Effector CD4-positive, alpha-beta T cell (primary cell): Measurements from ENCODE around the gene CKMT2.
"Not testable (repeated sequence)": the region's sequence is repeated elsewhere in the genome, so short reads cannot be mapped to it uniquely, and the experiment has no call there.

Source experiments
- DNase-seq: peaks from one replicate; pipeline ENCODE4 v3.0.0-alpha.2; 2020

CKMT2 gene

DNA sequence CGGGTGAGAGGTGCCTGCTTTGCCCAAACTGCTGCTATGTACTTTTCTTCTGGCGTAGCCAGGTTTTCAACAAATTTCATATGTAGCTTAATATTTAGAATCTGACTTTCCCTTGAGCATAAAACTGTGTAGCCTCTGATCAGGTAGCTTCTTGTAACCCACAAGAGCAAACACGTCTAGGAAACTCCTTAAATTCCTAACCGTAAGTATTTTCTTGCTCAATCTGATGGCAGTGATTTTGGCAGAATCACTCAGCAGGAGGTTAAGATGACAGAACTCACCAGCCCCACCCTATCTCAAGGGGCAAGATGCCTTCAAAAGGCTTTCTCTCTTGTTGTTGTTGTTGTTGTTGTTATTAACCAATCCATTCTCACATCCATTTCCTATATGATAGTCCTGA, 20.8 kb downstream of the CKMT2 start:
- no peak for DNase-seq

- no peak for DNase-seq
These were observed 21.9 kb downstream of the CKMT2 start for GRCh38 chr5:81254886-81255559.

GRCh38 chr5:81256766-81257165, 23.6 kb downstream of the CKMT2 start:
- no peak for DNase-seq

DNA sequence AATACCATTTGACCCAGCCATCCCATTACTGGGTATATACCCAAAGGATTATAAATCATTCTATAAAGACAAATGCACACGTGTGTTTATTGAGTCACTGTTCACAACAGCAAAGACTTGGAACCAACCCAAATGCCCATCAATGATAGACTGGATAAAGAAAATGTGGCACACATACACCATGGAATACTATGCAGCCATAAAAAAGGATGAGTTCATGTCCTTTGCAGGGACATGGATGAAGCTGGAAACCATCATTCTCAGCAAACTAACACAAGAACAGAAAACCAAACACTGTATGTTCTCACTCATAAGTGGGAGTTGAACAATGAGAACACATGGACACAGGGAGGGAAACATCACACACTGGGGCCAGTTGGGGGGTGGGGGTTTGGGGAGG, 29.7 kb downstream of the CKMT2 start:
- not testable (repeated sequence) for DNase-seq

DNA sequence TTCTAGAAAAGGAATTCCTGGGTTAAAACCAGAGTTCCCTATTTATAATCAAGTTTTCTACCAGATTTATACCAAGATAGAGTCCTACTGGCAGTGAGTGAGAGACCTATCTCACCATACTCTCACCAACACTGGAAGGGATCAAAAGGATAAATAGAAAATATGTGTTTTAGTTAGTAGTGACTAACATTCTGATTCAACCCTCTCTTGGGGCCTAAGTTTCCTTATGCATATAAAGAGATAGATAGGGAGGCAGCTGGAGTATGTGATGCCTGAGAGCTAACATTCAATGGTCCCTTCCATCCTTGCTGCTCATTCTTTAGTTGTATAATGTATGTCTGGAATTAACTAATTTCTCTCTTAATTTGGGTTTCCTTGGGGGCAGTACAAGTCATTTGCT, 32.0 kb downstream of the CKMT2 start:
- no peak for DNase-seq

- DNase-seq = no peak
These were observed 35.5 kb downstream of the CKMT2 start for GRCh38 chr5:81268521-81269196.

DNA sequence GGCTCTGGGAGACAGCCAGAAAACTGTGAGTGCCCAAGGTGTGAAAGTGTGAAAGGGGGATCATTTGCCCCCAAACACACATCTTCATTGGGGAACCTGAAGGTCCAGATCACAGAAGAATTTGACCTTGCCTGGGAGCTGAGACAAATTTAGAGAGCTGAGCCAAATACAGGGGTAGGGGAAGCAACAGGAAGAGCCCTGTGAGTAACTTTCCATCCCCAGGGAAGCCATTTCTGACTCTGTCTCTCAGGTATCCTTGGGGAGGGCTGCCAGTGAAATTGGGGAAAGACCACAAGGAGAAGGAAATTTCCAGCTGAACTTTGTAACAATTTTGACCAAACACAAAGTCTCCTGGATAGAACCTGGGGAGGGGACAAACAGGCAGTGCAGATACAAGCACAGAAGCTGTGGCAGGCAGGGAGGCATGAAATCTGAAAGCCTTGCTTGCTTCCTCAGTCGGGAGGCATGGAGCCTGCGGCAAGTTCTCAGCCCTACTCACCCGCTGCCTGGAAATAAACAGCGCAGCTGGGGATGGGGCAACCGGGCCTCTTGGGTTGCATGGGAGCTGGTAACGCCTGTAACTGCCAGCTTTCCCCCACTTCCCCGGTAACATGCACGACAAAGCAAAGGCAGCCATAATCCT, 36.8 kb downstream of the CKMT2 start:
- no peak for DNase-seq

DNA sequence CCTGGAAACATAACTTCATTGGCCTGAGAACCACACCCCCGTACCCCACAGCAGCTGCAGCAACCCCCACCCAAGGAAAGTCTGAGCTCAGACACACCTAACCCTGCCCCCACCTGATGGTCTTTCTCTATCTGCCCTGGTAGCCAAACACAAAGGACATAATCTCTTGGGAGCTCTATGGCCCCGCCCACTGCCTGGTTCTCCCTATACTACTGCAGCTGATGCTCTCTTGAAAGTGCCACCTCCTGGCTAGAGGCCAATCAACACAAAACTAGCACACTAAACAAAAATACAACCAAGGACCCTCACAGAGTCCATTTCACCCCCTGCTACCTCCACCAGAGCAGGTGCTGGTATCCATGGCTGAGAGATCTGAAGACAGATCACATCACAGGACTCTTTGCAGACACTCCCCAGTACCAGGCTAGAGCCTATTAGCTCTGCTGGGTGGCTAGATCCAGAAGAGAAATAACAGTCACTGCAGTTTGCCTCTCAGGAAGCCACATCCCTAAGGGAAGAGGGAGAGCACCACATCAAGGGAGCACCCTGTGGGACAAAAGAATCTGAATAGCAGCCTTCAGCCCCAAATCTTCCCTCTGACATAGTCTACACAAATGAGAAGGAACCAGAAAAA, 37.4 kb downstream of the CKMT2 start:
- DNase-seq = not testable (repeated sequence)

GRCh38 chr5:81283976-81284375, 50.9 kb downstream of the CKMT2 start:
- DNase-seq = no peak

GRCh38 chr5:81286059-81286617, 53.0 kb downstream of the CKMT2 start:
- DNase-seq = no peak

DNA sequence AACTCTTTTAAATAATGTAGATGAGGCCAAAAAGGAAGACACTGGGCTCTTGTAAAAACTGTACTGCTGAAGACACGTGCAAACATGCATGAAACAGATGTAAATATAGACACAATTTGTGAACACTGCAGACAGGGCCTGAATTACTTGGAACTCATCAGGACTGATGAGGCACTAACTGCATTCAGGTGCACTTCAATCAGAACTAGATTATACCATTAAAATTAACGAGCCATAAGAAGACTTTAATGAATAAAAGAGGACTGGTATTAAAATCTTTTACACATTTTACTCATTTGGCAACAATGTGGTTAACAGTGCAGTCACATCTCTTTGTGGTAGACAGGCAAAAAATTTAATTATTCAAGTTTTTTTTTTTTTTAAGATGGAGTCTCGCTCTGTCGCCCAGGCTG, 54.9 kb downstream of the CKMT2 start:
- DNase-seq = no peak

DNA sequence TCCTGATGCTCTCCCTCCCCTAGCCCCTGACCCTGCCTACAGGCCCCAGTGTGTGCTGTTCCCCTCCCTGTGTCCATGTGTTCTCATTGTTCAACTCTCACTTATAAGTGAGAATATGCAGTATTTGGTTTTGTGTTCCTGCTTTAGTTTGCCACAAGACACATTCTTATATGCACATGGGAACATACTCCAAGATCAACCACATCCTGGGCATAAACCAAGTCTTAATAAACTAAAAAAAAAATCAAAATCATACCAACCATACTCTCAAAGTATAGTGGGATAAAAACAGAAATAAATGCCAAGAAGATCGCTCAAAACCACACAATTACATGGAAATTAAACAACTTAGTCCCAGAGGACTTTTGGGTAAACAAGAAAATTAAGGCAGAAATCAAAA, 57.0 kb downstream of the CKMT2 start:
- DNase-seq = no peak

DNA sequence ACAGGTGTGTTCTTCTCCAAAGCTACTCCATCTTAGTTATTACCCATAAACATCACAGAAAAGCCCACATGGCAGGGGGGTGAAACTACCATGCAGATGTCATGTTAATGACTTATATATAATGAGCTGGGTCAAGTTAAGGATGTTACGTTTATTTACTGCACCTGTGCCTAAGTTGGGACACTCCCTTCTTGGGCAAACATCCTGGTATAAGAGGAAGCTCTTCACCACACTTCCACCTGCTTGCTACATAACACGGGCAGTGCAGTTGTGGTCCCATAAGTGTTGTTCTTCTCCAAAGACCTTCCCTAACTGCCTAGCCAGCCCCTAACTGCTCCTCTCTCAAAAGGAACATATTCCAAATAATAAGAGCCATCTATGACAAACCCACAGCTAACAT, 59.0 kb downstream of the CKMT2 start:
- no peak for DNase-seq

GRCh38 chr5:81294021-81294420, 60.9 kb downstream of the CKMT2 start:
- not testable (repeated sequence) for DNase-seq

DNA sequence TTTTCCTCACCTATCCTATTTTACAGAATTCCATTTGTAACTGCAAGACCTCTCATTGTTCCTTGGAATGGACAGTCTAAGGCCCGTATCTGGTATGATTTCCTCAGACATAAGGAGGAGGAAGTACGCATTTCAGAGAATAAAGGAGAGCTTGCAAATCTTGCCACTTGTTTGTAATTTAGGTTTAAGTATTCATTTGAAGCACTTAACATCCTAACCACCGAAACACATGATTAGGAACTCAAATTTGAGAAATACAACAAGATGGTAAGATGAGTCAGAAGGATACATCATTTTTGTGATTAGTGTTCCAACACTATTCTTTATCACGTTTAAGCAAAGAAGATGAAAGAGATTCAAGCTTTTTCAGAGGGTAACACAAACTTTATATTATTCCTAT, 64.4 kb downstream of the CKMT2 start:
- DNase-seq = no peak

- no peak for DNase-seq
These were observed 67.8 kb downstream of the CKMT2 start for GRCh38 chr5:81300921-81301270.

DNA sequence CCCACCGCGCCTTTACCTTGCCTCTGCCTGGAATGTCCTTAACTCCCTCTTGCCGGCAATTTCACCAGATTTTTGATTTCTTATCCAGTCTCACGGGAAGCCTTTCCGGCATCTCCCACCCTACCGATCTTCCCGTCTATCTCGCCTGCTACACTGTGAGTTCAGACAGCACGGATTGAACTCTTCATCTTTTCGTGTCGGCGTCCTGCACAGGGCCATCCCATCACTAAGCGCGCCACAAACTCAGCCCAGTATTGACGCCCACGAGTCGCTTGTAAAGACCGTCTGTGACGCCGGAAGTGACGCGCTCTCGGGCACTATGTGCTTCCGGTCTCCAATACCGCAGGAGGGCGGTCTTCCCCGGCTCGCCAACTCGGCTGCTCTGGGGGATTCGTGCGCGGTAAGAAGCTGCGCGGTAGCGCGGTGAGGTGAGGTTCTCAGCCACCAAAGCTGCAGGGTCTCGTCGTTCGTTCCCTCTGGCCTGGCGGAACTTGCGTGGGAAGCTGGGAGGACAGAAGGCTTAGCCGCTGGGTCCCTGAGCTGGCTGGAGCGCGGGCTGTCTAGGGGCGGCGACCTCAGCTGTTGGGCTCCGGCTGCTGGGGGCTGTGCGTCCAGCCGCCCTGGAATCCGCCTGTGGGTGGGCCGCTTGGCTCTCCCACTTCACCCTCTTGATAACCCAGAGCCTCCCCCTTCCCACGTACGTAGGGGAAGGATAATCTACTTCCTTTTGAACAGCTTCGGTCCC, 68.3 kb downstream of the CKMT2 start, which contains the start of gene ZCCHC9:
TSS of gene ZCCHC9 (plus strand) at position 317 of the 745 bp plus-strand sequence. CDS start 3,171 bp downstream, outside the sequence.
- peak; percentile 92 for DNase-seq

GRCh38 chr5:81302596-81302995, 69.5 kb downstream of the CKMT2 start:
- DNase-seq = no peak

GRCh38 chr5:81303563-81303962, 70.4 kb downstream of the CKMT2 start:
- no peak for DNase-seq

GRCh38 chr5:81305785-81306184, 72.7 kb downstream of the CKMT2 start:
- no peak for DNase-seq

DNA sequence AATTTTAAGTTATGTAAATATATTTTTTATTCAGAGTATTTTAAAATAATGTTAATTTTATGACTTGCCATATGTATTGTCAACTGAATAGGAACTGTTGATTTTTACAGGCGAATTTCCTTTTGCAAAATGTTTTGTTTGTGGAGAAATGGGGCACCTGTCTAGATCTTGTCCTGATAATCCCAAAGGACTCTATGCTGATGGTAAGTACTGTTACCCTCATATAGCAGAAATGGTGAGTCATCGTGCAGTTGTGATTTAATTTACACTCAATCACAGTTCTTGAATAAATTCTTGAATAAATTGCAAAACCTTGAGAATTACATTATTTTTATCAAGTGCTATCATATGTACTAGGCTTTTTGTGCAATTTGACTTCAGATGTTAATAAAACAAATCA, 75.7 kb downstream of the CKMT2 start:
- DNase-seq = no peak

- DNase-seq = no peak
These were observed 77.4 kb downstream of the CKMT2 start for GRCh38 chr5:81310402-81311063.
